ENCODE results near the gene CTDSPL2.

GRCh38 chr15:44536302-44536961 lies 109.0 kb downstream of the CTDSPL2 start:
- TF ChIP-seq CTCF (conservative IDR thresholded peaks at IDR 0.05 in 1 of 2, IDR thresholded peaks at IDR 0.05 in 1 of 2; ENCODE audit: low read depth in 1 of 2, low read length in 2 of 2) (peak; percentile 39 to 49), EZH2 (IDR thresholded peaks at IDR 0.05; ENCODE audit: low read length, missing control alignments) (no peak)
